OCI-M2 (cell line): ENCODE results near the gene TTC17.
"Not testable (repeated sequence)": the region's sequence is repeated elsewhere in the genome, so short reads cannot be mapped to it uniquely, and the experiment has no call there.

Source experiments
- DNase-seq: peaks from one replicate; lab custom pipeline; 2025; ENCODE audit not compliant: unreplicated experiment; lab: John Stamatoyannopoulos, UW

TTC17 gene

DNA sequence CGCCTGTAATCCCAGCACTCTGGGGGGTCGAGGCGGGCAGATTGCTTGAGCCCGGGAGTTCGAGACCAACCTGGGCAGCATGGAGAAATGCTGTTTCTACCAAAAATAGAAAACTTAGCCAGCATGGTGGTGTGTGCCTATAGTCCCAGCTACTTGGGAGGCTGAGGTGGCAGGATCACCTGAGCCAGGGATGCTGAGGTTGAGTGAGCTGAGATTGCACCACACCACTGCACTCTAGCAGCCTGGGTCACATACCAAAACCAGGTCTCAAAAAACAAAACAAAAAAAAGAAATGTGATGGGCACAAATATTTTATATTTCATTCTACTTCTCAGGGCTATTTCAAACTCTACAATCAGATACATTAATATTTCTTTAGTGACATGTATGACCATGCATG is 25.7 kb downstream of the TTC17 start:
- DNase-seq, result no peak

DNA sequence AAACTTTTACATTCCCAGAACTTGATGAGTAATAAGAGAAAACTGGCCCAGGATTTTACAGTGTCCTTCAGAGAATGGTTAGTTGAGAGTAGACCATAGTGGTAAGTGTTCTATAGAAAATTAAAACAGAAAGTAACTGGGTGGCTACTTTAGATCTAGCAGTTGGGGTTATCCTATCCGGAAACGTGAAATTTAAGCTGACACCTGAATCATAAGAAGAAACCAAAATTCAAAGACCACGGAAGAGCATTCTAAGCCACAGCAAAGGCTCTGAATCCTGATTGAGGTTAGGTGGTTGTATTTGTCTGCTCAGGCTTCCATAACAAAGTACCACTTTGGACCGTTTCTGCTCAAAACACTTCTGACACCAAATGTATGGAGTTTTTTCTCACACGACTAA is 34.0 kb downstream of the TTC17 start:
- no peak for DNase-seq

DNA sequence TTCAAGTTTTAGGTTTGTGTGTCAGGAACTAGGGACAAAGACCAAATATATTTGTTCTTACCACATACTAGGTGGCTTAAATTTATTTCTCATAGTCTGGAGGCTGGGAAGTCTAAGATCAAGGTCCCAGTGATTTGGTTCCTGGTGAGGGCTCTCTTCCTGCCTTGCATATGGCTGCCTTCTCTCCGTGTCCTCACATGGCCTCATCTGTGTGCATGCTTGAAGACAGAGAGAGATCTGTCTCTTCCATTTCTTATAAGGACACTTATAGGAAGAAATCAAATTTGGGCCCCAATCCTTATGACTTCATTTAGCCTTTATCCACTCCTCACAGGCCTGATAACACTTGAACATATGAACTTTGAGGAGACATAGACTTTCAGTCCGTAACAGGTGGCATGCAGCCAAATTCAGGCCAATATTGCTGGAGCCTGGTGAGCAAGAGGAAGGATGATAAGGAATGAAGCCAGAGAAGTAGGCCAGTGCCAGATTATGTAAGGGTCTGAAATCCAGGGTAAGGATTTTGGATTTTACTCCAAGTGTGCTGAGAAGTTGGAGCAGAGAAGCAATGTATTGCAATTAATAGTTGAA is 35.1 kb downstream of the TTC17 start:
- no peak for DNase-seq

GRCh38 chr11:43396617-43397016 is 37.9 kb downstream of the TTC17 start:
- no peak for DNase-seq

- no peak for DNase-seq
Measured at GRCh38 chr11:43397251-43397650, 38.5 kb downstream of the TTC17 start.

- no peak for DNase-seq
Measured at GRCh38 chr11:43399983-43400630, 41.4 kb downstream of the TTC17 start.

- no peak for DNase-seq
Measured at GRCh38 chr11:43401252-43401651, 42.5 kb downstream of the TTC17 start.

GRCh38 chr11:43401811-43402210 is 43.1 kb downstream of the TTC17 start:
- DNase-seq, result not testable (repeated sequence)

DNA sequence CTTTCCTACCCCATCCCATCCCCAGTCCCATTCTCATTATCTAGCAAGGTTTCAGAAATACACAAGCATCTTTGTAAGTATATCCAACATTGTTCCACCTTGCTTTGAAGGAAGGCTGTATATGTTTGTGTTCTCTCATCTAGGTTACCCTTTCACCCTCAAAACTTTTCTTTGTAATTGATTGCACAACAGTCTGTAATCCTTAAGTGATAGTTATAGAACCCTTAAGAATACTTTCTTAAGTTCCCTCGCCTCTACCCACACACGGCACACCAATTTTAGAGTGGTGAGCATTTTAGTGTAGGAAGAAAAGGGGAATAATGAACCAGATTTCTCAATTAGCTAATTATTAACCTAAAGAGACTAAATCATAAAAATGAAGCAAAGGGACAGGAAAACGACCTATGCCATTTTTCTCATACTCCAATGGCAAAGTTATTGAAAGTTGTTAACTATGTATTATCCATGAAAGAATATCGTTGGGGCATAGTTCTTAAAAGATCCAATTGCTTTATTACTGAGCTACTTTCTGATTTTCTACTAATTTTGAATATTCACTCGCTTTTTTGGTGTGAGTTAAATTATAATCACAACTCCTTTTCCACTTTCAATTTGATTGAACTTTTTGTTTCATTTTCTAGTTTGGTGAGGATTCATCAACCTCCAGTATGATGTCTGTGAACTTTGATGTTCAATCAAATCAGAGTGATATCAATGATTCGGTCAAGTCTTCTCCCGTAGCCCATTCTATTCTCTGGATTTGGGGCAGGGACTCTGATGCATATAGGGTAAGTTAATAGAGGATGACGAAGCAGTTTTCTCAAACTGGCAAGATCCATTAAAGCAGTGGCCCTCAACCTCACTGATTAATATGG is 44.9 kb downstream of the TTC17 start:
- no peak for DNase-seq

DNA sequence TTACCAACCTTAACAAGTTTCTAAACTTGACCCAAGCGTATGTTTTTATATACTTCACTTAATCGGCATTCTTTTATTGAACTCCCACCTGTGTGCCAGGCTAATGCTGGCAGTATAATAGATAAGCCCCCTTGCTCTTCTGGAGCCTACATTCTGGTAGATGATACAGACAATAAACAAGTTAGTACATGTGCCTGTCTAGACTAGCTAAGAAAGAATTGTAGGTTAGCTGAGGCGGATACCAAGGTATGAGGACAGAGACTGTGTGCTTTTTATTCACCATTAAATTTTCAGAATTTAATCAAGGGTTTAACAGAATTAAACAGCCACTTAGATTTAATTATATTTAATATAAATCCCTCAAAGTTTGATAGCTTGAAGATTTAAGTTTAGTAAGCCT is 45.7 kb downstream of the TTC17 start:
- DNase-seq, result no peak

DNA sequence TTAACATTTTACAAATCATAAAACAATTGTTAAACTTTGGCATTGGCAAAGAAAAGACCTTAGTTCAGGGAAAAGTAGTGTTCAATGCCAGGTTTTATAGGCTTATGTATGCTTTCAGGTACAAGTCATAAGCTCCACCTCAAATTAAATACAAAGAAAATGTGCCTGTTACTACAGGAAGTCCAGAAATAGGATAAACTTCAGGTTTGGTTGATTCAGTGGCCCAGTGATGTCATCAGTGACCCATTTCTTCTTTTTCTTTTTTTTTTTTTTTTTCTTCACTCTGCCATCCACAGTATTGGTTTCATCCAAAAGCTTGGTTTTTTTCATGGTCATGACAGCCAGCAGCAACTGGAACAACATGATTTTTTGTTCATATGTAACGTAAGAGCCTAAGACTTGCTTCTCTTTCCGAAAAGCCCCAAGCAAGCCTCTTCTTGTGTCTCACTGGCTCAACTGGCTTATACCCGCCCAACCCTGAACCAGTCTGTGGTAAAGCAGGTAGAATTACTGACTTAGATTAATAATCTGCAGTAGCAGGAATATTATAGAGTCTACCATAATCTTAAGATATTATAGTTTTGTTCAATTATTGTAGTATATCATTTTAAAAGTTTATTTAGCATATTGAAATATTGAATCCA is 46.2 kb downstream of the TTC17 start:
- DNase-seq, result no peak

- no peak for DNase-seq
Measured at GRCh38 chr11:43408277-43408676, 49.6 kb downstream of the TTC17 start.

- no peak for DNase-seq
Measured at GRCh38 chr11:43410394-43410793, 51.7 kb downstream of the TTC17 start.

DNA sequence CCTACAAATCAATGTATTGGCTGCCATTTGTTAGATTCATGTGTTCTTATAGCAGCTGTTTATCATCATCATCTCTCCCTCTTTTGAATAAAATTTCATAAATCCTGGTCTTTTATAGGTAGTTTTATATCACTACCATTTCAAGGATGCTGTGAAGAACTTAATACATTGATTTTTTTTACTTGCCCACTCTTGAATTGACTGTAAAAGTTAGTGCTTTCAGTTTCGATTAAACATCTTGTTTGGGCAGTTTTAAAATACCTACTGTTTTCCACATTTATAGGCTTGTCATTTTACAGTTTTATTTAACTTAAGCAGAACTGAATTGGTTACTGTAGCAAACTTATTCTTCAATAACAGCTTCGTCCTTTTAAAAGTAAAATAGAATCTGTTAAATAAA is 59.5 kb downstream of the TTC17 start:
- no peak for DNase-seq

DNA sequence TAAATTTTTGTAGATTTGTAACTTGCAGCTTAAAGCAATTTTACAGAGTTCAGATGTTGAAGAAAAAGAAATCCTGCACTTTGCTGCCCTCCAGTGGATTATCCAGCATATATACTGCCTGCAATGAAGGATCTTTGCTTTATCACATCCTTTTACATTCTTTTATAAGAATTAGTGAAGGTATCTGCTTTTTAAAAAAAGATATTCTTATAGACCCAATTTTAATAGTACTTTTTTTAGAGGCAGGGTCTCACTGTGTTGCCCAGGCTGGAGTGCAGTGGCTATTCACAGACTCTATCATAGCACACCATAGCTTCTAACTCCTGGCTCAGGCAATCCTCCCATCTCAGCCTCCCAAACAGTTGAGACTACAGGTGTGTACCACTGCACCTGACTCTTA is 60.7 kb downstream of the TTC17 start:
- DNase-seq, result no peak

DNA sequence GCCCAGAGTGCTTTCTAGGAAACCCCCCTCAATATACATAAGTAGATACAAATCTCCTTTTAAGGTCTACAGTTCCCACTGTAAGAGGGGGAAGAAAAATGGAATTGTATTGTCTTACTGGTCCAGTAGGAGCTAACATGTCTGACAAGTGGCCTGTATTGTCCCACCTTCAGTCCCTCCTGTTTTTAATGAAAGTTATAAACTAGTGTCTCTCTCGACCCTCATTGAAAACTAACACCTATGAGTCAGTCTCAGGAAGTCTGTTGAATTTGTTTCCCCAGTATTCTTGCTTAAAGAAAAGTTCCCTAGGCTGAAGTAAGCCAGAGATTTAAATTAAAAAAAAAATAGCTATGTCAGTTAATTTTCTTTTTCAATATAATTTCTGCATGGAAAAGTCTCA is 69.3 kb downstream of the TTC17 start:
- no peak for DNase-seq

- DNase-seq, result not testable (repeated sequence)
Measured at GRCh38 chr11:43430916-43431315, 72.2 kb downstream of the TTC17 start.

GRCh38 chr11:43434893-43435292 is 76.2 kb downstream of the TTC17 start:
- DNase-seq, result no peak

DNA sequence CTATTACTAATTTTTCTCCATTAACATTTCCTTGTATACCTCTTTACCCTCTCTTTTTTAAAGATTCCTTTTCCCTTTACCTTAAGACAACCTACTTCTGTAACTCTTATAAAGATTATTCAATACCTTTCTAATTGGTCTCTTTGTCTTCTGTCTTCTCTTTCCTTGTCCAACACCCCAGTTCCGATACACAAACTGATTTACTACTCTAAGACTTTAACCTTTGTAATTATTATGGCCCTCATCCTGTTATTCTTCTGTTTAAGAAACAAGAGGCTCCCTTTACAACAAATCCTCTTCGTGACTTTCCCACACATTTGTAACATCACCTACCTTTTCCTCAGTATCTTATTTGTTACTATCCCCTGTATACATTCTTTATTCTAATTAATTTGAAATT is 81.8 kb downstream of the TTC17 start:
- no peak for DNase-seq

GRCh38 chr11:43443811-43444210 is 85.1 kb downstream of the TTC17 start:
- DNase-seq, result no peak

GRCh38 chr11:43447151-43447550 is 88.4 kb downstream of the TTC17 start:
- DNase-seq, result no peak

DNA sequence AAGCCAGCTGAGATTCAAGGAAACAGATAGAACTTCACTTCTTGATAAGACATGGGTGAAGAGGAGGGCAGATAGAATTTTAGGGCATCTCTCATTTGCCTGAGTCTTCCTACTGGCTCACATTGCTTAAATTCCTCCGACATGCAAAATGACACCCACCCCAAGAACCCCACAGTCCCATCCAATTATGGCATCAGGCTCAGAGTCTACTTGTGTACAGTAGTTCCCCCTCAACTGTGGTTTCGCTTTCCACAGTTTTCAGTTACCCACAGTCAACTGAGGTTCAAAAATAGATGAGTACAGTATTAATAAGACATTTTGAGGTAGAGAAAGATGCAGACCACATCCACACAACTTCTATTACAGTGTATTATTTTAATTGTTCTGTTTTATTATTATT is 99.8 kb downstream of the TTC17 start:
- DNase-seq, result no peak
